Measurements from ENCODE around the gene TMEM40.

TMEM40 gene

DNA sequence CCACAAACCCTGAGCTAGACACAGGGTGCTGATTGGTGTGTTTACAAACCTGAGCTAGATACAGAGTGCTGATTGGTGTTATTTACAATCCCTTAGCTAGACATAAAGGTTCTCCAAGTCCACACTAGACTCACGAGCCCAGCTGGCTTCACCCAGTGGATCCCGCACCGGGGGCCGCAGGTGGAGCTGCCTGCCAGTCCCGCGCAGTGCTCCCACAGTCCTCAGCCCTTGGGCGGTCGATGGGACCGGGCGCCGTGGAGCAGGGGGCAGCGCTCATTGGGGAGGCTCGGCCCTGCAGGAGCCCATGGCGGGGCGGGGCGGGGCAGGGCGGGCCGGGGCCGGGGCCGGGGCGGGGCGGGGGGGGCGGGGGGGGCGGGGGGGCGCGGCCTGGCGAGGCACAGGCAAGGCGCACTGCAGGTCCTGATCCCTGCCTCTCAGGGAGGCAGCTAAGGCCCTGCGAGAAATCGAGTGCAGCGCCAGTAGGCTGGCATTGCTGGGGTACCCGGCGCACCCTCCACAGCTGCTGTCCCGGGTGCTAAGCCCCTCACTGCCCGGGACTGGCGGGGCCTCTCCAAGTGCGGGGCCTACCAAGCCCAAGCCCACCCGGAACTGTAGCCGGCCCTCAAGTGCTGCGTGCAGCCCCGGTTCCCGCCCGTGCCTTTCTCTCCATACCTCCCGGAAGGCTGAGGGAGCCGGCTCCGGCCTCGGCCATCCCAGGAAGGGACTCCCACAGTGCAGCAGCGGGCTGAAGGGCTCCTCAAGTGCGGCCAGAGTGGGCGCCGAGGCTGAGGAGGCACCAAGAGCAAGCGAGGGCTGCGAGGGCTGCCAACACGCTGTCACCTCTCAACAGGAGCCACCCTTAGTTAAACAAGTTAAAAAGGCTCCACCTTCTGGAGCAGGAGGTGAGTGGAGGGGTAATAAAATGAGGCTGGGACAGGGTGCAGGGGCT, 9.8 kb upstream of the TMEM40 start:
- ChIA-PET CTCF (interaction anchor here (1.6 kb wide), 1 partner anchor 9 kb away, joined by 5 read pairs; the partner anchor contains the start of gene TMEM40), POLR2A (no interaction called here)
- Histone ChIP-seq H3K4me3 (ENCODE audit: control insufficient read depth in 1 of 7, extremely low read depth in 1 of 7, insufficient read depth in 4 of 7, low read depth in 2 of 7, low read length in 6 of 7) (no peak overlapping the region), H3K27ac (ENCODE audit: insufficient read depth in 1 of 2, low read depth in 1 of 2, low read length in 2 of 2, poor library complexity in 1 of 2, severe bottlenecking in 2 of 2) (no peak overlapping the region), H3K9me3 (ENCODE audit: control extremely low read depth in 1 of 5, control insufficient read depth in 4 of 5, insufficient read depth in 2 of 5, low read depth in 1 of 5, low read length in 4 of 5) (peaks cover 0 to 3% (median 0%) of the 10 kb centered on the region in 5 experiments), H3K36me3 (ENCODE audit: control insufficient read depth in 4 of 4, insufficient read depth in 4 of 4, low read length in 3 of 4) (no peaks in the 10 kb centered on the region), H3K4me1 (ENCODE audit: control extremely low read depth in 1 of 4, control insufficient read depth in 4 of 4, insufficient read depth in 4 of 4, low read length in 3 of 4) (peaks cover 0 to 5% (median 5%) of the 10 kb centered on the region in 4 experiments), H3K27me3 (replicated peaks in 2 of 5; ENCODE audit: control insufficient read depth in 4 of 5, insufficient read depth in 5 of 5, low read length in 4 of 5) (no peaks in the 10 kb centered on the region)
- DNase-seq: no peak
- WGBS (ENCODE audit: insufficient coverage): 95% methylated on average over 32 of the region's 54 CpGs

- ChIA-PET POLR2A (no interaction called here), CTCF (interaction anchor here (1.1 to 1.3 kb wide), 3 partner anchors 9 to 22 kb away, joined by 3 to 4 read pairs (median 3); no protein-coding TSS in a partner anchor)
- Histone ChIP-seq H3K4me3 (ENCODE audit: control insufficient read depth in 1 of 7, extremely low read depth in 1 of 7, insufficient read depth in 4 of 7, low read depth in 2 of 7, low read length in 6 of 7) (no peak overlapping the region), H3K27me3 (replicated peaks in 2 of 5; ENCODE audit: control insufficient read depth in 4 of 5, insufficient read depth in 5 of 5, low read length in 4 of 5) (no peaks in the 10 kb centered on the region), H3K9me3 (ENCODE audit: control extremely low read depth in 1 of 5, control insufficient read depth in 4 of 5, insufficient read depth in 2 of 5, low read depth in 1 of 5, low read length in 4 of 5) (no peaks in the 10 kb centered on the region), H3K27ac (ENCODE audit: insufficient read depth in 1 of 2, low read depth in 1 of 2, low read length in 2 of 2, poor library complexity in 1 of 2, severe bottlenecking in 2 of 2) (no peak overlapping the region), H3K4me1 (ENCODE audit: control extremely low read depth in 1 of 4, control insufficient read depth in 4 of 4, insufficient read depth in 4 of 4, low read length in 3 of 4) (no peaks in the 10 kb centered on the region), H3K36me3 (ENCODE audit: control insufficient read depth in 4 of 4, insufficient read depth in 4 of 4, low read length in 3 of 4) (no peaks in the 10 kb centered on the region)
- no peak for DNase-seq
- 96% methylated on average over 3 of the region's 6 CpGs for WGBS (ENCODE audit: insufficient coverage)
Measured at GRCh38 chr3:12766541-12766940, 7.5 kb upstream of the TMEM40 start.

- WGBS (ENCODE audit: insufficient coverage): 93% methylated on average over 5 of the region's 8 CpGs
- POLR2A ChIA-PET: no interaction called here
- Histone ChIP-seq H3K9me3 (ENCODE audit: control extremely low read depth in 1 of 5, control insufficient read depth in 4 of 5, insufficient read depth in 2 of 5, low read depth in 1 of 5, low read length in 4 of 5) (no peaks in the 10 kb centered on the region), H3K36me3 (ENCODE audit: control insufficient read depth in 4 of 4, insufficient read depth in 4 of 4, low read length in 3 of 4) (no peaks in the 10 kb centered on the region), H3K27ac (ENCODE audit: insufficient read depth in 1 of 2, low read depth in 1 of 2, low read length in 2 of 2, poor library complexity in 1 of 2, severe bottlenecking in 2 of 2) (no peak overlapping the region), H3K27me3 (replicated peaks in 2 of 5; ENCODE audit: control insufficient read depth in 4 of 5, insufficient read depth in 5 of 5, low read length in 4 of 5) (no peaks in the 10 kb centered on the region), H3K4me3 (ENCODE audit: control insufficient read depth in 1 of 7, extremely low read depth in 1 of 7, insufficient read depth in 4 of 7, low read depth in 2 of 7, low read length in 6 of 7) (no peak overlapping the region), H3K4me1 (ENCODE audit: control extremely low read depth in 1 of 4, control insufficient read depth in 4 of 4, insufficient read depth in 4 of 4, low read length in 3 of 4) (peaks cover 0 to 5% (median 2%) of the 10 kb centered on the region in 4 experiments)
- no peak for DNase-seq
- CTCF ChIA-PET: interaction anchor here (1.2 kb wide), 1 partner anchor 152 kb away, joined by 4 read pairs; no protein-coding TSS in a partner anchor
Measured at GRCh38 chr3:12764171-12764776, 5.2 kb upstream of the TMEM40 start.

GRCh38 chr3:12759693-12760565, 870 bp upstream of the TMEM40 start:
- peaks cover 0 to 20% (median 9%) of the 10 kb centered on the region in 4 experiments for H3K4me1 ChIP-seq (ENCODE audit: control extremely low read depth in 1 of 4, control insufficient read depth in 4 of 4, insufficient read depth in 4 of 4, low read length in 3 of 4)
- ChIA-PET POLR2A (no interaction called here), CTCF (interaction anchor here (1.5 to 1.9 kb wide), 2 partner anchors 8 to 10 kb away, joined by 5 read pairs; no protein-coding TSS in a partner anchor)
- H3K9me3 ChIP-seq (ENCODE audit: control extremely low read depth in 1 of 5, control insufficient read depth in 4 of 5, insufficient read depth in 2 of 5, low read depth in 1 of 5, low read length in 4 of 5): no peaks in the 10 kb centered on the region
- H3K27ac ChIP-seq (ENCODE audit: insufficient read depth in 1 of 2, low read depth in 1 of 2, low read length in 2 of 2, poor library complexity in 1 of 2, severe bottlenecking in 2 of 2): no peak overlapping the region
- H3K27me3 ChIP-seq (replicated peaks in 2 of 5; ENCODE audit: control insufficient read depth in 4 of 5, insufficient read depth in 5 of 5, low read length in 4 of 5): no peaks in the 10 kb centered on the region
- H3K36me3 ChIP-seq (ENCODE audit: control insufficient read depth in 4 of 4, insufficient read depth in 4 of 4, low read length in 3 of 4): no peaks in the 10 kb centered on the region
- DNase-seq: no peak
- no peak overlapping the region for H3K4me3 ChIP-seq (ENCODE audit: control insufficient read depth in 1 of 7, extremely low read depth in 1 of 7, insufficient read depth in 4 of 7, low read depth in 2 of 7, low read length in 6 of 7)
- WGBS (ENCODE audit: insufficient coverage): 77% methylated on average over 6 of the region's 8 CpGs

GRCh38 chr3:12758025-12758781, 856 bp downstream of the TMEM40 start:
- peak overlapping the region in 1 of 2 experiments; percentile 29 for H3K27ac ChIP-seq (ENCODE audit: insufficient read depth in 1 of 2, low read depth in 1 of 2, low read length in 2 of 2, poor library complexity in 1 of 2, severe bottlenecking in 2 of 2)
- no peaks in the 10 kb centered on the region for H3K36me3 ChIP-seq (ENCODE audit: control insufficient read depth in 4 of 4, insufficient read depth in 4 of 4, low read length in 3 of 4)
- ChIA-PET CTCF (interaction anchor here (0.9 to 1.1 kb wide), 2 partner anchors 20 to 180 kb away, joined by 3 read pairs; no protein-coding TSS in a partner anchor), POLR2A (interaction anchor here (0.5 kb wide), 1 partner anchor 59 kb away, joined by 3 read pairs; no protein-coding TSS in a partner anchor)
- H3K27me3 ChIP-seq (replicated peaks in 2 of 5; ENCODE audit: control insufficient read depth in 4 of 5, insufficient read depth in 5 of 5, low read length in 4 of 5): no peaks in the 10 kb centered on the region
- H3K4me1 ChIP-seq (ENCODE audit: control extremely low read depth in 1 of 4, control insufficient read depth in 4 of 4, insufficient read depth in 4 of 4, low read length in 3 of 4): peaks cover 0 to 20% (median 9%) of the 10 kb centered on the region in 4 experiments
- 0% methylated on average over 2 of the region's 5 CpGs for WGBS (ENCODE audit: insufficient coverage)
- peak overlapping the region in 1 of 7 experiments; percentile 6 for H3K4me3 ChIP-seq (ENCODE audit: control insufficient read depth in 1 of 7, extremely low read depth in 1 of 7, insufficient read depth in 4 of 7, low read depth in 2 of 7, low read length in 6 of 7)
- peak in 2 of 3 donors; percentile 50 to 57 for DNase-seq
- H3K9me3 ChIP-seq (ENCODE audit: control extremely low read depth in 1 of 5, control insufficient read depth in 4 of 5, insufficient read depth in 2 of 5, low read depth in 1 of 5, low read length in 4 of 5): no peaks in the 10 kb centered on the region

GRCh38 chr3:12756635-12757034, 2.4 kb downstream of the TMEM40 start:
- POLR2A ChIA-PET: no interaction called here
- Histone ChIP-seq H3K4me1 (ENCODE audit: control extremely low read depth in 1 of 4, control insufficient read depth in 4 of 4, insufficient read depth in 4 of 4, low read length in 3 of 4) (peaks cover 0 to 20% (median 9%) of the 10 kb centered on the region in 4 experiments), H3K27ac (ENCODE audit: insufficient read depth in 1 of 2, low read depth in 1 of 2, low read length in 2 of 2, poor library complexity in 1 of 2, severe bottlenecking in 2 of 2) (no peak overlapping the region), H3K9me3 (ENCODE audit: control extremely low read depth in 1 of 5, control insufficient read depth in 4 of 5, insufficient read depth in 2 of 5, low read depth in 1 of 5, low read length in 4 of 5) (no peaks in the 10 kb centered on the region), H3K4me3 (ENCODE audit: control insufficient read depth in 1 of 7, extremely low read depth in 1 of 7, insufficient read depth in 4 of 7, low read depth in 2 of 7, low read length in 6 of 7) (no peak overlapping the region), H3K27me3 (replicated peaks in 2 of 5; ENCODE audit: control insufficient read depth in 4 of 5, insufficient read depth in 5 of 5, low read length in 4 of 5) (no peaks in the 10 kb centered on the region), H3K36me3 (ENCODE audit: control insufficient read depth in 4 of 4, insufficient read depth in 4 of 4, low read length in 3 of 4) (no peaks in the 10 kb centered on the region)
- DNase-seq: no peak
- WGBS (ENCODE audit: insufficient coverage): 100% methylated on average over 3 of the region's 3 CpGs
- CTCF ChIA-PET: interaction anchor here (1.0 to 1.5 kb wide), 2 partner anchors 18 to 24 kb away, joined by 3 read pairs; no protein-coding TSS in a partner anchor
